ENCODE measurements around the gene TMED10.
"Not testable (repeated sequence)": the region's sequence is repeated elsewhere in the genome, so short reads cannot be mapped to it uniquely, and the experiment has no call there.

DNA sequence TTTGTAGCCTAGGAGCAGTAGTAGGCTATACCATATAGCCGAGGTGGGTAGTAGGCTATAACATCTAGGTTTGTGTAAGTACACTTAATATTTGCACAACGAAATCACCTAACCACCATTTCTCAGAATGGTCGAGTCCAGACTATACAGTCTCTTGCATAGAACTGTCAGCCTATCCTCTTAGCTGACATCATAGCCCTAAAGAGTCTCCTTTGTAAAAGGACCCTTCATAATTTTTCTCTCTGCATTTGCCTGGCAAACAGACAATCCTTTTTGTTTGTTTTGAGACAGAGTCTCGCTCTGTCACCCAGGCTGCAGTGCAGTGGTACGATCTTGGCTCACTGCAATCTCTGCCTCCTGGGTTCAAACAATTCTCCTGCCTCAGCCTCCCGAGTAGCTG, 25.8 kb downstream of the TMED10 start:
- TF ChIP-seq, protein P1, sequence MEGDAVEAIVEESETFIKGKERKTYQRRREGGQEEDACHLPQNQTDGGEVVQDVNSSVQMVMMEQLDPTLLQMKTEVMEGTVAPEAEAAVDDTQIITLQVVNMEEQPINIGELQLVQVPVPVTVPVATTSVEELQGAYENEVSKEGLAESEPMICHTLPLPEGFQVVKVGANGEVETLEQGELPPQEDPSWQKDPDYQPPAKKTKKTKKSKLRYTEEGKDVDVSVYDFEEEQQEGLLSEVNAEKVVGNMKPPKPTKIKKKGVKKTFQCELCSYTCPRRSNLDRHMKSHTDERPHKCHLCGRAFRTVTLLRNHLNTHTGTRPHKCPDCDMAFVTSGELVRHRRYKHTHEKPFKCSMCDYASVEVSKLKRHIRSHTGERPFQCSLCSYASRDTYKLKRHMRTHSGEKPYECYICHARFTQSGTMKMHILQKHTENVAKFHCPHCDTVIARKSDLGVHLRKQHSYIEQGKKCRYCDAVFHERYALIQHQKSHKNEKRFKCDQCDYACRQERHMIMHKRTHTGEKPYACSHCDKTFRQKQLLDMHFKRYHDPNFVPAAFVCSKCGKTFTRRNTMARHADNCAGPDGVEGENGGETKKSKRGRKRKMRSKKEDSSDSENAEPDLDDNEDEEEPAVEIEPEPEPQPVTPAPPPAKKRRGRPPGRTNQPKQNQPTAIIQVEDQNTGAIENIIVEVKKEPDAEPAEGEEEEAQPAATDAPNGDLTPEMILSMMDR (IDR thresholded peaks at IDR 0.05) = not testable (repeated sequence)
- TF ChIP-seq POLR2A (IDR thresholded peaks at IDR 0.05) = not testable (repeated sequence)
